ENCODE results near the gene CCNJ. TPM values are rescaled to one million over a fixed set of nuclear protein-coding genes. Genes with fewer than 3 reads are reported as not detected.

The CCNJ gene
- total and polyA plus RNA-seq, 2 donors (not counting 1 experiment from before 2014, with no cell fraction given): 5.6 to 5.7 TPM

GRCh38 chr10:96082153-96082552 lies 38.8 kb downstream of the CCNJ start:
- Histone ChIP-seq H3K9ac (ENCODE audit: insufficient read depth, low read length) (no peak overlapping the region), H3K79me2 (ENCODE audit: control insufficient read depth, insufficient read depth, low read length) (no peaks in the 10 kb centered on the region), H3K27me3 (ENCODE audit: control insufficient read depth, insufficient read depth, low read length) (no peaks in the 10 kb centered on the region), H3K9me3 (ENCODE audit: control insufficient read depth, insufficient read depth, low read depth, low read length) (no peaks in the 10 kb centered on the region), H3K4me3 (replicated peaks in 1 of 4; ENCODE audit: control extremely low read depth in 1 of 4, insufficient read depth in 1 of 4, low read depth in 3 of 4, low read length in 4 of 4) (no peak overlapping the region), H3K4me2 (ENCODE audit: extremely low read depth, insufficient read depth, low read length) (no peak overlapping the region), H4K20me1 (ENCODE audit: control insufficient read depth, extremely low read depth, insufficient read depth, low read length) (no peaks in the 10 kb centered on the region), H3K27ac (ENCODE audit: insufficient read depth, low read length) (no peak overlapping the region), H3K36me3 (ENCODE audit: control insufficient read depth, insufficient read depth, low read length) (no peaks in the 10 kb centered on the region), H3K4me1 (ENCODE audit: control insufficient read depth, extremely low read depth, insufficient read depth, low read length) (no peaks in the 10 kb centered on the region), H2AFZ (ENCODE audit: low read length) (no peak overlapping the region)
- no peak for TF ChIP-seq CTCF (conservative IDR thresholded peaks at IDR 0.05 in 1 of 2, IDR thresholded peaks at IDR 0.05 in 1 of 2; ENCODE audit: low read depth in 1 of 2, low read length in 2 of 2)
- DNase-seq (ENCODE audit: low read depth in 2 of 2): no peak

DNA sequence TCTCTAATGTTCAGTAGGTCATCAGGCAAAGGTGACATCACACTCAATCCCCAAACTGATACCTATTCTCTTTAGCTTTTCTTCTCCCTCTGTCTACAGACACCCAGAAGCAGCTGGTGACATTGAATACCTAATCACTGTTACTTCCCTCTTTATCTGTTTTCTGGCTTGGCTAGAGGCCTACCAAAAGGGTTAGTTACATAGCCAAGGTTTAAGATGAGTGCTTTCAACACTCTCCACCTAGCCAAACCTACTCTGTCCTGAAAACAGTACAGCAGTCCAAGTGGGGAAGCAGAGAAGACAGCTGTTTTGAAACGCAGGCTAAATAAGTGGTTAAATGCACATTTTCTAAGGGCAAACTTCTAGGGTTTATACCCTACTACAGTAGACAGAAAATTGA lies 39.4 kb downstream of the CCNJ start:
- Histone ChIP-seq H3K27me3 (ENCODE audit: control insufficient read depth, insufficient read depth, low read length) (no peaks in the 10 kb centered on the region), H3K27ac (ENCODE audit: insufficient read depth, low read length) (no peak overlapping the region), H4K20me1 (ENCODE audit: control insufficient read depth, extremely low read depth, insufficient read depth, low read length) (no peaks in the 10 kb centered on the region), H3K9me3 (ENCODE audit: control insufficient read depth, insufficient read depth, low read depth, low read length) (no peaks in the 10 kb centered on the region), H3K4me2 (ENCODE audit: extremely low read depth, insufficient read depth, low read length) (no peak overlapping the region), H3K4me3 (replicated peaks in 1 of 4; ENCODE audit: control extremely low read depth in 1 of 4, insufficient read depth in 1 of 4, low read depth in 3 of 4, low read length in 4 of 4) (no peak overlapping the region), H3K4me1 (ENCODE audit: control insufficient read depth, extremely low read depth, insufficient read depth, low read length) (no peaks in the 10 kb centered on the region), H2AFZ (ENCODE audit: low read length) (no peak overlapping the region), H3K9ac (ENCODE audit: insufficient read depth, low read length) (no peak overlapping the region), H3K36me3 (ENCODE audit: control insufficient read depth, insufficient read depth, low read length) (no peaks in the 10 kb centered on the region), H3K79me2 (ENCODE audit: control insufficient read depth, insufficient read depth, low read length) (no peaks in the 10 kb centered on the region)
- no peak for DNase-seq (ENCODE audit: low read depth in 2 of 2)
- TF ChIP-seq EZH2 (IDR thresholded peaks at IDR 0.05; ENCODE audit: low read length, missing control alignments) (no peak), CTCF (conservative IDR thresholded peaks at IDR 0.05 in 1 of 2, IDR thresholded peaks at IDR 0.05 in 1 of 2; ENCODE audit: low read depth in 1 of 2, low read length in 2 of 2) (no peak)

- no peaks in the 10 kb centered on the region for H3K36me3 ChIP-seq (ENCODE audit: control insufficient read depth, insufficient read depth, low read length)
- H3K4me3 ChIP-seq (replicated peaks in 1 of 4; ENCODE audit: control extremely low read depth in 1 of 4, insufficient read depth in 1 of 4, low read depth in 3 of 4, low read length in 4 of 4): peak overlapping the region; percentile 80 to 91 (median 84)
- no peaks in the 10 kb centered on the region for H3K79me2 ChIP-seq (ENCODE audit: control insufficient read depth, insufficient read depth, low read length)
- no peak for DNase-seq (ENCODE audit: low read depth in 2 of 2)
- H3K9me3 ChIP-seq (ENCODE audit: control insufficient read depth, insufficient read depth, low read depth, low read length): no peaks in the 10 kb centered on the region
- H2AFZ ChIP-seq (ENCODE audit: low read length): peak overlapping the region; percentile 99
- H3K27ac ChIP-seq (ENCODE audit: insufficient read depth, low read length): no peak overlapping the region
- no peaks in the 10 kb centered on the region for H3K4me1 ChIP-seq (ENCODE audit: control insufficient read depth, extremely low read depth, insufficient read depth, low read length)
- H3K27me3 ChIP-seq (ENCODE audit: control insufficient read depth, insufficient read depth, low read length): peaks cover 7% of the 10 kb centered on the region
- no peaks in the 10 kb centered on the region for H4K20me1 ChIP-seq (ENCODE audit: control insufficient read depth, extremely low read depth, insufficient read depth, low read length)
- H3K4me2 ChIP-seq (ENCODE audit: extremely low read depth, insufficient read depth, low read length): peak overlapping the region; percentile 79
- TF ChIP-seq EZH2 (IDR thresholded peaks at IDR 0.05; ENCODE audit: low read length, missing control alignments) (no peak), CTCF (conservative IDR thresholded peaks at IDR 0.05 in 1 of 2, IDR thresholded peaks at IDR 0.05 in 1 of 2; ENCODE audit: low read depth in 1 of 2, low read length in 2 of 2) (no peak)
- H3K9ac ChIP-seq (ENCODE audit: insufficient read depth, low read length): no peak overlapping the region
Measured at GRCh38 chr10:96089116-96089515, 45.7 kb downstream of the CCNJ start.
